Activated CD4-positive, alpha-beta T cell treated with anti-CD3 and anti-CD28 coated beads, Interleukin-2, Interleukin-6, amounts not matched to agents 100 ng/mL and 50 ng/mL, durations not matched to agents 16 hours and 8 hours (primary cell): ENCODE data around the gene LONRF2.
"Not testable (repeated sequence)": the region's sequence is repeated elsewhere in the genome, so short reads cannot be mapped to it uniquely, and the experiment has no call there.

ENCODE experiments used
- DNase-seq: peaks from one replicate; pipeline ENCODE4 v3.0.0-alpha.2; 2020

The LONRF2 gene

GRCh38 chr2:100250645-100251044, 71.7 kb downstream of the LONRF2 start:
- DNase-seq: no peak

GRCh38 chr2:100248971-100249370, 73.3 kb downstream of the LONRF2 start:
- no peak for DNase-seq

- DNase-seq: not testable (repeated sequence)
These were observed 73.7 kb downstream of the LONRF2 start for GRCh38 chr2:100248556-100248955.

- no peak for DNase-seq
These were observed 74.3 kb downstream of the LONRF2 start for GRCh38 chr2:100248044-100248330.

GRCh38 chr2:100247256-100248043, 74.9 kb downstream of the LONRF2 start:
- no peak for DNase-seq

- DNase-seq: peak; percentile 17
These were observed 75.8 kb downstream of the LONRF2 start for GRCh38 chr2:100246163-100247145.

GRCh38 chr2:100245681-100246080, 76.6 kb downstream of the LONRF2 start:
- no peak for DNase-seq

- DNase-seq: no peak
These were observed 77.3 kb downstream of the LONRF2 start for GRCh38 chr2:100244881-100245605.

GRCh38 chr2:100243631-100244030, 78.7 kb downstream of the LONRF2 start:
- DNase-seq: no peak

- peak; percentile 64 for DNase-seq
These were observed 79.2 kb downstream of the LONRF2 start for GRCh38 chr2:100242891-100243619.

GRCh38 chr2:100242476-100242875, 79.8 kb downstream of the LONRF2 start:
- no peak for DNase-seq

- no peak for DNase-seq
These were observed 81.1 kb downstream of the LONRF2 start for GRCh38 chr2:100241236-100241635.

GRCh38 chr2:100240386-100240785, 81.9 kb downstream of the LONRF2 start:
- DNase-seq: no peak

- DNase-seq: no peak
These were observed 82.7 kb downstream of the LONRF2 start for GRCh38 chr2:100239486-100240210.

- DNase-seq: no peak
These were observed 83.8 kb downstream of the LONRF2 start for GRCh38 chr2:100238471-100238870.

- DNase-seq: no peak
These were observed 84.5 kb downstream of the LONRF2 start for GRCh38 chr2:100237770-100238169.

GRCh38 chr2:100237163-100237562, 85.1 kb downstream of the LONRF2 start:
- DNase-seq: no peak

- no peak for DNase-seq
These were observed 86.1 kb downstream of the LONRF2 start for GRCh38 chr2:100236166-100236565.

GRCh38 chr2:100235581-100235980, 86.7 kb downstream of the LONRF2 start:
- DNase-seq: no peak

- peak; percentile 13 for DNase-seq
These were observed 87.2 kb downstream of the LONRF2 start for GRCh38 chr2:100235098-100235497.

GRCh38 chr2:100234141-100234540, 88.2 kb downstream of the LONRF2 start:
- DNase-seq: no peak

- DNase-seq: no peak
These were observed 89.2 kb downstream of the LONRF2 start for GRCh38 chr2:100233061-100233460.
